HEK293 (cell line): ENCODE measurements around the gene APRT.
A peak's percentile ranks its signal among the peaks of the same experiment; 100 is the strongest.

ENCODE experiments used
- CTCF ChIA-PET: fragments of 350-600 bp; formaldehyde crosslinking; extraction: SDS; loops from one replicate; lab custom pipeline; 2021; ENCODE audit warnings: antibody characterized with exemption; lab: Yijun Ruan, JAX
- POLR2A ChIA-PET: fragments of 300-600 bp; formaldehyde crosslinking; extraction: SDS; loops from one replicate; lab custom pipeline; 2020; ENCODE audit warnings: antibody characterized with exemption, inconsistent platforms; lab: Yijun Ruan, JAX
- H3K27ac ChIP-seq: fragments of 200-500 bp; sonication (Bioruptor generic); 2 replicates; pipeline ENCODE4 v1.5.1; 2014; ENCODE audit warnings: low read depth, low read length, control low read depth, inconsistent platforms; ENCODE audit errors: extremely low read depth
- H3K36me3 ChIP-seq, 2 experiments: fragments of 200-500 bp in 1 of 2; sonication (Bioruptor generic) in 1 of 2; 1 replicate in 1 of 2; 2 replicates in 1 of 2; pipeline ENCODE4 v1.5.1; 2014 to 2017; ENCODE audit warnings: inconsistent platforms in 2 of 2, low read length in 2 of 2; ENCODE audit not compliant: control insufficient read depth in 2 of 2, insufficient read depth in 1 of 2
- H3K4me1 ChIP-seq: fragments of 200-500 bp; sonication (Bioruptor generic); 2 replicates; pipeline ENCODE4 v1.5.1; 2014; ENCODE audit warnings: mild to moderate bottlenecking, low read length, inconsistent platforms; ENCODE audit not compliant: control insufficient read depth, insufficient read depth
- H3K4me3 ChIP-seq: 2 replicates; pipeline ENCODE4 v1.5.1; 2011; ENCODE audit warnings: low read depth, mild to moderate bottlenecking, control low read depth, low read length, moderate library complexity
- H3K9me3 ChIP-seq: fragments of 200-500 bp; sonication (Bioruptor generic); 2 replicates; pipeline ENCODE4 v1.5.1; 2014; ENCODE audit warnings: low read depth, low read length, inconsistent platforms; ENCODE audit not compliant: control insufficient read depth, insufficient read depth
- FEZF1 ChIP-seq: fragments of 450-650 bp; formaldehyde crosslinking; IDR thresholded peaks from 2 replicates; pipeline ENCODE4 v1.5.1; 2016; ENCODE audit warnings: missing biosample characterization, missing genetic modification characterization
- GLIS2 ChIP-seq: fragments of 450-650 bp; formaldehyde crosslinking; IDR thresholded peaks from 2 replicates; pipeline ENCODE4 v1.5.1; 2016; ENCODE audit warnings: missing biosample characterization, missing genetic modification characterization
- KLF10 ChIP-seq: fragments of 450-650 bp; IDR thresholded peaks from 2 replicates; pipeline ENCODE4 v1.5.1; 2018; ENCODE audit warnings: missing biosample characterization, mild to moderate bottlenecking, missing genetic modification characterization
- KLF16 ChIP-seq: fragments of 450-650 bp; formaldehyde crosslinking; IDR thresholded peaks from 2 replicates; pipeline ENCODE4 v1.5.1; 2017; ENCODE audit warnings: missing biosample characterization, missing genetic modification characterization
- MYNN ChIP-seq: fragments of 450-650 bp; formaldehyde crosslinking; IDR thresholded peaks from 2 replicates; pipeline ENCODE4 v1.5.1; 2016; ENCODE audit warnings: missing biosample characterization, missing genetic modification characterization, borderline replicate concordance
- MZF1 ChIP-seq: fragments of 450-650 bp; formaldehyde crosslinking; IDR thresholded peaks from 2 replicates; pipeline ENCODE4 v1.5.1; 2017; ENCODE audit warnings: missing biosample characterization, missing genetic modification characterization, borderline replicate concordance
- PBX3 ChIP-seq: sonication (generic); formaldehyde crosslinking; IDR thresholded peaks from 2 replicates; pipeline ENCODE4 v1.8.1; 2022; ENCODE audit warnings: mild to moderate bottlenecking, moderate library complexity, missing genetic modification reagents
- PRDM10 ChIP-seq: fragments of 450-650 bp; formaldehyde crosslinking; IDR thresholded peaks from 2 replicates; pipeline ENCODE4 v1.5.1; 2016; ENCODE audit warnings: missing biosample characterization, missing genetic modification characterization
- REPIN1 ChIP-seq: fragments of 450-650 bp; formaldehyde crosslinking; IDR thresholded peaks from 2 replicates; pipeline ENCODE4 v1.5.1; 2017; ENCODE audit warnings: missing biosample characterization, missing genetic modification characterization, low read depth
- SP2 ChIP-seq: fragments of 450-650 bp; formaldehyde crosslinking; IDR thresholded peaks from 2 replicates; pipeline ENCODE4 v1.5.1; 2016; ENCODE audit warnings: missing biosample characterization, missing genetic modification characterization
- TRIM28 ChIP-seq: IDR thresholded peaks from 2 replicates; pipeline ENCODE4 v1.6.1; 2011; ENCODE audit warnings: low read length, control low read depth, borderline replicate concordance
- WT1 ChIP-seq: fragments of 450-650 bp; formaldehyde crosslinking; IDR thresholded peaks from 2 replicates; pipeline ENCODE4 v1.5.1; 2016; ENCODE audit warnings: missing biosample characterization, missing genetic modification characterization
- ZBTB8A ChIP-seq: fragments of 450-650 bp; formaldehyde crosslinking; IDR thresholded peaks from 2 replicates; pipeline ENCODE4 v1.5.1; 2016; ENCODE audit warnings: missing biosample characterization, missing genetic modification characterization
- ZNF10 ChIP-seq: fragments of 450-650 bp; formaldehyde crosslinking; IDR thresholded peaks from 2 replicates; pipeline ENCODE4 v1.5.1; 2017; ENCODE audit warnings: missing biosample characterization, missing genetic modification characterization
- ZNF23 ChIP-seq: fragments of 450-650 bp; formaldehyde crosslinking; IDR thresholded peaks from 2 replicates; pipeline ENCODE4 v1.5.1; 2016; ENCODE audit warnings: missing biosample characterization, missing genetic modification characterization, borderline replicate concordance
- ZNF24 ChIP-seq: fragments of 450-650 bp; formaldehyde crosslinking; IDR thresholded peaks from 2 replicates; pipeline ENCODE4 v1.5.1; 2016; ENCODE audit warnings: missing biosample characterization, missing genetic modification characterization
- ZNF266 ChIP-seq: fragments of 450-650 bp; formaldehyde crosslinking; IDR thresholded peaks from 2 replicates; pipeline ENCODE4 v1.5.1; 2016; ENCODE audit warnings: missing biosample characterization, missing genetic modification characterization, low read depth
- ZNF292 ChIP-seq: fragments of 450-650 bp; formaldehyde crosslinking; IDR thresholded peaks from 2 replicates; pipeline ENCODE4 v1.5.1; 2016; ENCODE audit warnings: low read depth, missing biosample characterization, missing genetic modification characterization, borderline replicate concordance
- ZNF335 ChIP-seq: fragments of 450-650 bp; formaldehyde crosslinking; conservative IDR thresholded peaks from 2 replicates; pipeline ENCODE4 v1.5.1; 2016; ENCODE audit warnings: missing biosample characterization, missing genetic modification characterization
- ZNF350 ChIP-seq: fragments of 450-650 bp; formaldehyde crosslinking; IDR thresholded peaks from 2 replicates; pipeline ENCODE4 v1.5.0; 2017; ENCODE audit warnings: missing biosample characterization, mild to moderate bottlenecking, missing genetic modification characterization
- ZNF366 ChIP-seq: fragments of 450-650 bp; formaldehyde crosslinking; conservative IDR thresholded peaks from 2 replicates; pipeline ENCODE4 v1.5.1; 2016; ENCODE audit warnings: missing biosample characterization, missing genetic modification characterization
- ZNF449 ChIP-seq: fragments of 450-650 bp; formaldehyde crosslinking; IDR thresholded peaks from 2 replicates; pipeline ENCODE4 v1.5.1; 2017; ENCODE audit warnings: missing biosample characterization, mild to moderate bottlenecking, missing genetic modification characterization, moderate library complexity
- ZNF513 ChIP-seq: fragments of 450-650 bp; IDR thresholded peaks from 2 replicates; pipeline ENCODE4 v1.5.1; 2018; ENCODE audit warnings: missing biosample characterization, missing genetic modification characterization
- ZNF529 ChIP-seq: fragments of 450-650 bp; formaldehyde crosslinking; IDR thresholded peaks from 2 replicates; pipeline ENCODE4 v1.5.1; 2017; ENCODE audit warnings: missing genetic modification characterization, missing biosample characterization; ENCODE audit not compliant: insufficient replicate concordance
- ZNF585B ChIP-seq: fragments of 450-650 bp; formaldehyde crosslinking; IDR thresholded peaks from 2 replicates; pipeline ENCODE4 v1.5.1; 2016; ENCODE audit warnings: missing biosample characterization, missing genetic modification characterization
- ZNF596 ChIP-seq: fragments of 450-650 bp; IDR thresholded peaks from 2 replicates; pipeline ENCODE4 v1.5.0; 2018; ENCODE audit warnings: missing biosample characterization, mild to moderate bottlenecking, missing genetic modification characterization, moderate library complexity
- ZNF629 ChIP-seq: fragments of 450-650 bp; formaldehyde crosslinking; IDR thresholded peaks from 2 replicates; pipeline ENCODE4 v1.5.1; 2017; ENCODE audit warnings: missing biosample characterization, missing genetic modification characterization
- ZSCAN5A ChIP-seq: fragments of 450-650 bp; formaldehyde crosslinking; IDR thresholded peaks from 2 replicates; pipeline ENCODE4 v1.5.1; 2016; ENCODE audit warnings: missing biosample characterization, missing genetic modification characterization

The APRT gene

GRCh38 chr16:88811769-88812512 is at the start of gene APRT:
Gene APRT (minus strand): TSS chr16:88811928. CDS start chr16:88811899, 29 bp downstream.
- H3K4me1 ChIP-seq = peaks cover 3% of the 10 kb centered on the region; the same call in 1 of the 2 replicates
- POLR2A ChIA-PET = interaction anchor here (0.6 to 5.2 kb wide), 10 partner anchors 12 to 355 kb away, joined by 3 to 33 read pairs (median 4); partner anchors contain the start of genes GALNS and TRAPPC2L
- TF ChIP-seq ZNF629 (tag by site-specific recombination) (peak; percentile 41; the same call in 1 of the 2 replicates), ZNF366 (tag by site-specific recombination) (no peak), KLF10 (tag by site-specific recombination) (peak; percentile 52; the same call in 1 of the 2 replicates), ZBTB8A (tag by site-specific recombination) (peak; percentile 73), FEZF1 (no peak), ZNF350 (tag by site-specific recombination) (no peak), SP2 (peak; percentile 63), WT1 (tag by site-specific recombination) (no peak; the same call in 1 of the 2 replicates), ZNF292 (tag by site-specific recombination) (no peak), ZSCAN5A (tag by site-specific recombination) (peak; percentile 41; the same call in 1 of the 2 replicates), ZNF513 (peak; percentile 35; the same call in 1 of the 2 replicates), PRDM10 (tag by site-specific recombination) (peak; percentile 74; the same call in 1 of the 2 replicates), ZNF23 (tag by site-specific recombination) (peak; percentile 10; the same call in 1 of the 2 replicates), MZF1 (peak; percentile 63; the same call in 1 of the 2 replicates), REPIN1 (tag by site-specific recombination) (peak; percentile 75; the same call in 1 of the 2 replicates), ZNF596 (tag by site-specific recombination) (no peak), ZNF585B (tag by site-specific recombination) (no peak), MYNN (tag by site-specific recombination) (no peak), GLIS2 (tag by site-specific recombination) (peak; percentile 54; the same call in 1 of the 2 replicates), KLF16 (tag by site-specific recombination) (peak; percentile 77), ZNF266 (no peak), TRIM28 (peak; percentile 76; the same call in 1 of the 2 replicates), ZNF10 (peak; percentile 44; the same call in 1 of the 2 replicates), PBX3 (0 out of 2 replicates have a peak, but pooled peaks have one; percentile 0), ZNF24 (tag by site-specific recombination) (peak; percentile 50; the same call in 1 of the 2 replicates), ZNF449 (tag by site-specific recombination) (no peak), ZNF335 (tag by site-specific recombination) (0 out of 2 replicates have a peak, but pooled peaks have one; percentile 59), ZNF529 (no peak)

More at GRCh38 chr16:88811769-88812512, at the start of gene APRT:
- Histone ChIP-seq H3K27ac (peak within 1 kb of the TSS; percentile 87), H3K36me3 (peaks cover 0 to 42% of the 10 kb centered on the region in 2 experiments; a peak in 1 of 3 replicates), H3K9me3 (no peaks in the 10 kb centered on the region), H3K4me3 (peak within 1 kb of the TSS; percentile 66)
- CTCF ChIA-PET = interaction anchor here (0.8 to 5.1 kb wide), 5 partner anchors 46 to 478 kb away, joined by 3 to 19 read pairs (median 4); no protein-coding TSS in a partner anchor
